Mesendoderm (in vitro differentiated cells): Measurements from ENCODE around the gene PCBP4.

Experiments
- DNase-seq: peaks from one replicate; pipeline ENCODE4 v3.0.0; 2013
- H2AK5ac ChIP-seq: 2 replicates; pipeline ENCODE4 v1.6.1; 2013; ENCODE audit warnings: low read length, inconsistent platforms
- H2BK120ac ChIP-seq: 2 replicates; pipeline ENCODE4 v1.6.1; 2013; ENCODE audit warnings: low read depth, mild to moderate bottlenecking, low read length, moderate library complexity, mixed read lengths
- H2BK15ac ChIP-seq: replicated peaks from 2 replicates; pipeline ENCODE4 v1.6.1; 2013; ENCODE audit warnings: low read depth, mild to moderate bottlenecking, moderate library complexity
- H2BK5ac ChIP-seq: 2 replicates; pipeline ENCODE4 v1.6.1; 2013; ENCODE audit warnings: low read length, inconsistent platforms
- H3K18ac ChIP-seq: 2 replicates; pipeline ENCODE4 v1.6.1; 2013; ENCODE audit warnings: mild to moderate bottlenecking, low read length, mixed read lengths
- H3K23ac ChIP-seq: one replicate; pipeline ENCODE4 v1.6.1; 2013; ENCODE audit warnings: low read length
- H3K27ac ChIP-seq: 2 replicates; pipeline ENCODE4 v1.5.1; 2013; ENCODE audit warnings: low read depth, mild to moderate bottlenecking, inconsistent platforms, low read length, moderate library complexity
- H3K27me3 ChIP-seq: 2 replicates; pipeline ENCODE4 v1.6.1; 2013; ENCODE audit warnings: low read length, control low read depth, mild to moderate bottlenecking, inconsistent platforms; ENCODE audit not compliant: insufficient read depth, poor library complexity
- H3K36me3 ChIP-seq: 2 replicates; pipeline ENCODE4 v1.6.1; 2013; ENCODE audit warnings: low read length, inconsistent platforms; ENCODE audit not compliant: control insufficient read depth, insufficient read depth
- H3K4ac ChIP-seq: one replicate; pipeline ENCODE4 v1.6.1; 2013; ENCODE audit warnings: low read depth, mild to moderate bottlenecking, low read length, moderate library complexity
- H3K4me1 ChIP-seq: 2 replicates; pipeline ENCODE4 v1.6.1; 2013; ENCODE audit warnings: low read depth, low read length, inconsistent platforms; ENCODE audit not compliant: control insufficient read depth
- H3K4me2 ChIP-seq: 2 replicates; pipeline ENCODE4 v1.6.1; 2013; ENCODE audit warnings: low read length
- H3K4me3 ChIP-seq: 2 replicates; pipeline ENCODE4 v1.5.1; 2013; ENCODE audit warnings: mild to moderate bottlenecking, low read length
- H3K56ac ChIP-seq: one replicate; pipeline ENCODE4 v1.6.1; 2013; ENCODE audit warnings: low read length
- H3K79me1 ChIP-seq: 2 replicates; pipeline ENCODE4 v1.6.1; 2013; ENCODE audit warnings: low read length, inconsistent platforms
- H3K79me2 ChIP-seq: 2 replicates; pipeline ENCODE4 v1.6.1; 2013; ENCODE audit warnings: mild to moderate bottlenecking, low read length; ENCODE audit not compliant: control insufficient read depth, insufficient read depth
- H3K9ac ChIP-seq: 2 replicates; pipeline ENCODE4 v1.6.1; 2013; ENCODE audit warnings: low read length, inconsistent platforms
- H4K5ac ChIP-seq: one replicate; pipeline ENCODE4 v1.6.1; 2013; ENCODE audit warnings: low read length
- H4K8ac ChIP-seq: one replicate; pipeline ENCODE4 v1.6.1; 2013; ENCODE audit warnings: low read depth, mild to moderate bottlenecking, control low read depth, low read length, moderate library complexity
- WGBS: extraction: QIAGEN DNeasy Blood & Tissue Kit; methylation state at CpG from one replicate; pipeline ENCODE4 v1.1.7; 2013; ENCODE audit warnings: low lambda C conversion rate, missing lambda C conversion rate; ENCODE audit not compliant: insufficient coverage; ENCODE audit errors: extremely low coverage; 5-methylcytosine and 5-hydroxymethylcytosine counted together

PCBP4 gene

DNA sequence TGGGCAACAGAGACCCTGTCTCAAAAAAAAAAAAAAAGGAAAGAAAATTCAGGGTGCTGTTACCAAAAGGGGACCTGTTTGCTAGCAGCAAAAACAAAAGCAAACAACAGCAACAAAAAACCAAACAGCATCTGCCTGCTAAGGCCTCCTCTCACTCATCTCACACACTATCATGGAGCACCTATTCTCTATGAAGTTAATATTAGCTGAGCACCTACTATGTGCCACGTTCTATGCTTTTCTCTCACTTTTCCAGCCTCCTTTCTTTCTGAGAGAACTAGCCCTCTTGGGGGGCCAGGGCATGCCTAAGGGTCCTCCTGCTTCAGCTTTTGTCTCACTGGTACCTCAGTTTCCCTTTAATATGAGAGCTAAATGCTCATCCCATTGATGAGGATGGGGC lies 12.5 kb downstream of the PCBP4 start:
- no peak overlapping the region for H4K5ac ChIP-seq
- H3K79me1 ChIP-seq: no peaks in the 10 kb centered on the region
- no peak overlapping the region for H3K18ac ChIP-seq
- H2BK5ac ChIP-seq: no peak overlapping the region
- WGBS: no CpG with 5 or more reads among the region's 1 CpG
- no peak overlapping the region for H3K56ac ChIP-seq
- peaks cover 2% of the 10 kb centered on the region for H3K36me3 ChIP-seq
- H2BK120ac ChIP-seq: no peak overlapping the region
- no peak overlapping the region for H3K23ac ChIP-seq
- no peak overlapping the region for H3K4me2 ChIP-seq
- H3K4ac ChIP-seq: no peak overlapping the region
- H3K4me1 ChIP-seq: no peaks in the 10 kb centered on the region
- no peak overlapping the region for H2AK5ac ChIP-seq
- no peak overlapping the region for H4K8ac ChIP-seq
- no peak overlapping the region for H2BK15ac ChIP-seq
- no peaks in the 10 kb centered on the region for H3K79me2 ChIP-seq
- no peak overlapping the region for H3K27ac ChIP-seq
- no peak overlapping the region for H3K4me3 ChIP-seq
- no peak overlapping the region for H3K9ac ChIP-seq
- no peak for DNase-seq
- H3K27me3 ChIP-seq: peaks cover 18% of the 10 kb centered on the region

- Histone ChIP-seq H3K36me3 (peaks cover 2% of the 10 kb centered on the region), H4K8ac (no peak overlapping the region), H3K27ac (no peak overlapping the region), H2BK5ac (no peak overlapping the region), H3K9ac (no peak overlapping the region), H3K79me2 (no peaks in the 10 kb centered on the region), H3K56ac (no peak overlapping the region), H3K27me3 (peaks cover 18% of the 10 kb centered on the region), H3K4me3 (no peak overlapping the region), H3K4ac (no peak overlapping the region), H2BK15ac (no peak overlapping the region), H3K18ac (no peak overlapping the region), H3K4me1 (no peaks in the 10 kb centered on the region), H3K23ac (no peak overlapping the region), H2BK120ac (no peak overlapping the region), H2AK5ac (no peak overlapping the region), H3K79me1 (no peaks in the 10 kb centered on the region), H4K5ac (no peak overlapping the region), H3K4me2 (no peak overlapping the region)
- no CpG with 5 or more reads among the region's 6 CpGs for WGBS
- no peak for DNase-seq
Measured at GRCh38 chr3:51954105-51954504, 13.1 kb downstream of the PCBP4 start.

DNA sequence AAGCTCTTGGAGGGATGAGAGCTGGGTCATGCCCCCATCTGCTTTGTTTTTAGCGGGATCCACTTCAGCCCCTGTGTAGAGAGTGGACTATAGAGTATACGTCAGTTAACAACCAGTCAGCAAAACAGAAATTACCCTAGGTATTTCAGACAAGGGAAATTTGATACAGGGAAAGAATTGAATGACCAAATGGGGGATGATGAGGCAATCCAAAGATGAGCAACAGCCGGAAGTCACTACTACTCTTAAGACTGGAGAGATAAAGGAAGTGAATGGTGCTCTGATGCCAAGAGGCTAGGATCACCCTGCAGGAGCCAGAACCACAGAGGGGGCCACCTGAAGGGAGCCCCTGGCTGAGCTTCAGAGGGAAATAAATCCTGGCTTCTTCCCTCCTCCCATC lies 13.8 kb downstream of the PCBP4 start:
- Histone ChIP-seq H3K9ac (no peak overlapping the region), H4K5ac (no peak overlapping the region), H3K79me2 (no peaks in the 10 kb centered on the region), H4K8ac (no peak overlapping the region), H2BK120ac (no peak overlapping the region), H3K79me1 (no peaks in the 10 kb centered on the region), H2BK15ac (no peak overlapping the region), H3K27me3 (peaks cover 18% of the 10 kb centered on the region), H3K56ac (no peak overlapping the region), H3K4me2 (no peak overlapping the region), H2AK5ac (no peak overlapping the region), H3K4ac (no peak overlapping the region), H3K27ac (no peak overlapping the region), H3K36me3 (no peaks in the 10 kb centered on the region), H3K18ac (no peak overlapping the region), H3K23ac (no peak overlapping the region), H3K4me1 (no peaks in the 10 kb centered on the region), H2BK5ac (no peak overlapping the region), H3K4me3 (no peak overlapping the region)
- DNase-seq: no peak
- no CpG with 5 or more reads among the region's 3 CpGs for WGBS

DNA sequence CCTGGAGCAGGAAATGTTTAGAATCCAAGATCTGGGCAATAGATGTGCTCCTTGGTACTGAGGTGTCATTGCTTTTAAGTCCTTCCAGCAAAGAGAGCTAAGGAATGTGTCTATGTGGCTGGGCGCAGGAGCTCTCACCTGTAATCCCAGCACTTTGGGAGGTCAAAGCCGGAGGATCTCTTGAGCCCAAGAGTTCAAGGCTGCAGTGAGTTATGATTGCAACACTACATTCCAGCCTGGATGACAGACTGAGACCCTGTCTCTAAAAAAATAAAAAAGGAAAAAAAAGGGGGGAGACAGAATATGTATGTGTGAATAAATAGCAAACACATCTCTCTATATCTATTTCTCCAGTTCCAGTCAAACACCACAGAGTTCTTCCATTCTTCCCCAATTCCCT lies 16.4 kb downstream of the PCBP4 start:
- Histone ChIP-seq H3K27me3 (peaks cover 18% of the 10 kb centered on the region), H3K18ac (no peak overlapping the region), H3K4me3 (no peak overlapping the region), H2BK15ac (no peak overlapping the region), H3K79me2 (no peaks in the 10 kb centered on the region), H3K4me2 (no peak overlapping the region), H3K9ac (no peak overlapping the region), H2BK5ac (no peak overlapping the region), H3K27ac (no peak overlapping the region), H3K36me3 (no peaks in the 10 kb centered on the region), H2AK5ac (no peak overlapping the region), H3K4me1 (no peaks in the 10 kb centered on the region), H4K5ac (no peak overlapping the region), H3K4ac (no peak overlapping the region), H3K56ac (no peak overlapping the region), H3K23ac (no peak overlapping the region), H4K8ac (no peak overlapping the region), H3K79me1 (no peaks in the 10 kb centered on the region), H2BK120ac (no peak overlapping the region)
- DNase-seq: no peak
- no CpG with 5 or more reads among the region's 2 CpGs for WGBS

DNA sequence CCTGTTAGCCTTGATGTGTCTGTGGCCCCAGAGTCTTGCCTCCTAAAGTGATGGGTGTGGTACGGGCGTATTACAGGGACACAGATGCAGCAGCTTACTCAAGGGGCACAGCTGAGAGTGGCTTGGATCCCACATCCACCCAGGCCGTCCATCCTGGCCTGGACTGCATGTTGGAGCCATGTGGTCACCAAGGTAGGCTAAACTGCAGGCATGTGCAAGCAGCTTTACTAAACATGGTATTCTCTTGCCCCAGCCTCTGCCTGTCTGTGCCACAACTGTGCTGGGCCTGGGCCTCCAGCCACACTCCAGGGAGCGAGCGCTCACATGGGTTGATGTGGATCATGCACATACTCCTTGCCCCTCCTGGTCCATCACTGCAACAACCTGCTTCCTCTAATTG lies 18.1 kb downstream of the PCBP4 start:
- H3K23ac ChIP-seq: no peak overlapping the region
- no peaks in the 10 kb centered on the region for H3K79me2 ChIP-seq
- H3K79me1 ChIP-seq: no peaks in the 10 kb centered on the region
- H3K36me3 ChIP-seq: no peaks in the 10 kb centered on the region
- no peak overlapping the region for H2AK5ac ChIP-seq
- H3K9ac ChIP-seq: no peak overlapping the region
- H3K4me1 ChIP-seq: no peaks in the 10 kb centered on the region
- no peak overlapping the region for H3K27ac ChIP-seq
- H3K56ac ChIP-seq: no peak overlapping the region
- H2BK120ac ChIP-seq: no peak overlapping the region
- no peak overlapping the region for H2BK15ac ChIP-seq
- H3K4me3 ChIP-seq: no peak overlapping the region
- no peak overlapping the region for H4K5ac ChIP-seq
- no peak for DNase-seq
- H3K4me2 ChIP-seq: no peak overlapping the region
- no peak overlapping the region for H3K4ac ChIP-seq
- no peak overlapping the region for H3K18ac ChIP-seq
- H2BK5ac ChIP-seq: no peak overlapping the region
- H3K27me3 ChIP-seq: peaks cover 6% of the 10 kb centered on the region
- no peak overlapping the region for H4K8ac ChIP-seq
- WGBS: no CpG with 5 or more reads among the region's 5 CpGs

DNA sequence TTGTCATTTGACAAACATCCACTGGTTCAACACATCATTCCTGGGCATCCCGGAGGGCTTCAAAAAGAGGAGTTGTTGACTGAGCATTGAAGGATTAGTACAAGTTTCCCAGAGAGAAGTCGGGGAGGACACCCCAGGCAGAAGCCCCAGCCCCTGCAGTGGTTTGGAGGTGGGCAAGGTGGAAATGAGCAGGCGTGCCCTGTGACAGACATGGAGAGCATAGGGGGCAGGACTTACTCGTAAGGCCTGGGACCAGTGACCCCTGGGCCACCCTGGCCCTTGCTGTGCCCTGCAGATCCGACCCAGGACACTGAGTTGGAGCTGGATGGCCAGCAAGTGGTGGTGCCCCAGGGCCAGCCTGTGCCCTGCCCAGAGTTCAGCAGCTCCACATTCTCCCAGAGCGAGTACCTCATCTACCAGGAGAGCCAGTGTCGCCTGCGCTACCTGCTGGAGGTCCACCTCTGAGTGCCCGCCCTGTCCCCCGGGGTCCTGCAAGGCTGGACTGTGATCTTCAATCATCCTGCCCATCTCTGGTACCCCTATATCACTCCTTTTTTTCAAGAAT lies 19.2 kb downstream of the PCBP4 start:
- Histone ChIP-seq H3K4me1 (no peaks in the 10 kb centered on the region), H3K79me1 (no peaks in the 10 kb centered on the region), H3K18ac (no peak overlapping the region), H3K4me3 (no peak overlapping the region), H2BK5ac (no peak overlapping the region), H2BK120ac (no peak overlapping the region), H2AK5ac (no peak overlapping the region), H3K23ac (no peak overlapping the region), H3K79me2 (no peaks in the 10 kb centered on the region), H4K5ac (no peak overlapping the region), H3K36me3 (no peaks in the 10 kb centered on the region), H3K4ac (no peak overlapping the region), H3K56ac (no peak overlapping the region), H3K27ac (no peak overlapping the region), H3K9ac (no peak overlapping the region), H2BK15ac (no peak overlapping the region), H3K27me3 (peaks cover 1% of the 10 kb centered on the region), H3K4me2 (no peak overlapping the region), H4K8ac (no peak overlapping the region)
- no peak for DNase-seq
- WGBS: no CpG with 5 or more reads among the region's 10 CpGs
